Suprapubic skin (tissue), 3 donors: ENCODE results near the gene PPM1H.

ENCODE experiments used
- CTCF ChIP-seq, 2 donors: fragments of 200-600 bp in 1 of 2; fragments of 450-650 bp in 1 of 2; sonication (generic) in 1 of 2; IDR thresholded peaks; one replicate each; pipeline ENCODE4 v1.5.1; 2016 to 2019; ENCODE audit warnings: antibody characterized with exemption in 2 of 2, mild to moderate bottlenecking in 1 of 2, moderate library complexity in 1 of 2
- EP300 ChIP-seq: sonication (generic); formaldehyde crosslinking; IDR thresholded peaks from one replicate; pipeline ENCODE4 v1.6.1; 2017; ENCODE audit warnings: antibody characterized with exemption

GRCh38 chr12:62737188-62737587 is 197.8 kb downstream of the PPM1H start:
- TF ChIP-seq CTCF (IDR thresholded peaks at IDR 0.05), result no peak
- TF ChIP-seq EP300, result no peak
